IgD-negative memory B cell (primary cell): Measurements from ENCODE around the gene SPANXN1. TPM values are rescaled to one million over a fixed set of nuclear protein-coding genes. Genes with fewer than 3 reads are reported as not detected.
"Not testable (repeated sequence)": the region's sequence is repeated elsewhere in the genome, so short reads cannot be mapped to it uniquely, and the experiment has no call there.

Experiments
- H3K27ac Mint-ChIP-seq, 3 donors: one replicate each; pipeline ENCODE4 v1.8.0; 2020 to 2022; ENCODE audit warnings: mild to moderate bottlenecking in 3 of 3, mixed read lengths in 3 of 3, moderate library complexity in 1 of 3
- H3K27me3 Mint-ChIP-seq: one replicate; pipeline ENCODE4 v1.8.0; 2021; ENCODE audit warnings: mixed read lengths
- H3K36me3 Mint-ChIP-seq: one replicate; pipeline ENCODE4 v1.8.0; 2020; ENCODE audit warnings: mild to moderate bottlenecking, mixed read lengths
- H3K4me1 Mint-ChIP-seq, 3 donors: one replicate each; pipeline ENCODE4 v1.8.0; 2020 to 2022; ENCODE audit warnings: mixed read lengths in 3 of 3, mild to moderate bottlenecking in 1 of 3
- H3K4me3 Mint-ChIP-seq, 4 donors: one replicate each; pipeline ENCODE4 v1.8.0; 2020 to 2022; ENCODE audit warnings: mild to moderate bottlenecking in 4 of 4, mixed read lengths in 4 of 4, moderate library complexity in 3 of 4
- H3K9me3 Mint-ChIP-seq, 3 donors: one replicate each; pipeline ENCODE4 v1.8.0; 2020 to 2021; ENCODE audit warnings: mixed read lengths in 3 of 3, mild to moderate bottlenecking in 1 of 3
- polyA plus RNA-seq: library from polyadenylated mRNA; unstranded; fragments of 300-500 nt; fragmentation: Illumina TruSeq; gene quantifications from one replicate; pipeline ENCODE4 v1.2.3, GENCODE V29; 2021

SPANXN1 gene, protein sequence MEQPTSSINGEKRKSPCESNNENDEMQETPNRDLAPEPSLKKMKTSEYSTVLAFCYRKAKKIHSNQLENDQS
- polyA plus RNA-seq, result not detected

DNA sequence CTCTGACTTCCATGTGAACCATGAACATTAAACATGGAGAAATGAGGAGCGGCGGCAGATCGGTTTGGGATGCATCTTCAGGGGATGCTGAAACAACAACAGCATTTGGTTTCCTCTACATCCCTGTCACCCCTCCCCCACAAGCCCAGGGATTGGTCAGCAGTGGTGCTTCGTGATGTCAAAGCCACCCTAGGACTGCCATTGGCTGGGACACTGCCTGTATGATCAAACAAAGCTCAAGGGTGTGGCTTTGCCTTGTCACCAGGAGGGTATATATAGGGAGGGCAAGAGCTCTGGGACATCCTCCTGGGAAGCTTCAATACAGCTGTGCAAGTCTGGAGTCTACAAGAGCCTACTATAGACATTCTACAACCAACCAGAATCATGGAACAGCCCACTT is at the start of gene SPANXN1:
TSS of gene SPANXN1 (plus strand) at position 301 of the 400 bp plus-strand sequence. CDS start at position 385, 84 bp downstream.
- not testable (repeated sequence) for H3K36me3 Mint-ChIP-seq, H3K27ac Mint-ChIP-seq, H3K27me3 Mint-ChIP-seq, H3K4me3 Mint-ChIP-seq, H3K4me1 Mint-ChIP-seq, H3K9me3 Mint-ChIP-seq

DNA sequence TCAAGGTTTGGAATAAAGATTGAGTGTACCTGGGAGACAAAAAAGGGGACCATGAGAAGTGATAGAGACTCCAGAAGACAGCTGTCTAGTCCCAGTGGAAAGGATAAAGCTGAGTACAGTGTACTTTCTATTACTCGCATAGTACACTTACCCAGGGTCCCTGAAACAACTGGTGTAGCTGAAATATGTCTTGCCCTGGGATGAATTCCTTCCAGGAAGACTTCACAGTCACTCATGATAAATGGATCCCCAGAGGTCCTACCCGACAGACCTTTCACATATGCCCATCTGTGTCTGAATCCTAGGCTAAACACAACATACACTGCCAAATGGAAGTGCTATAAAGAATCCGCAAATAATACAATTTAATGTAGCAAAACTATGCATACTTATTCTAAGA is 48.2 kb upstream of the SPANXN1 start:
- Mint-ChIP-seq H3K27me3 (no peaks in the 10 kb centered on the region), H3K36me3 (no peaks in the 10 kb centered on the region), H3K4me3 (no peak overlapping the region), H3K4me1 (peaks cover 0 to 2% (median 0%) of the 10 kb centered on the region in 3 donors), H3K27ac (no peak overlapping the region), H3K9me3 (peaks cover 0 to 2% (median 0%) of the 10 kb centered on the region in 3 donors)

DNA sequence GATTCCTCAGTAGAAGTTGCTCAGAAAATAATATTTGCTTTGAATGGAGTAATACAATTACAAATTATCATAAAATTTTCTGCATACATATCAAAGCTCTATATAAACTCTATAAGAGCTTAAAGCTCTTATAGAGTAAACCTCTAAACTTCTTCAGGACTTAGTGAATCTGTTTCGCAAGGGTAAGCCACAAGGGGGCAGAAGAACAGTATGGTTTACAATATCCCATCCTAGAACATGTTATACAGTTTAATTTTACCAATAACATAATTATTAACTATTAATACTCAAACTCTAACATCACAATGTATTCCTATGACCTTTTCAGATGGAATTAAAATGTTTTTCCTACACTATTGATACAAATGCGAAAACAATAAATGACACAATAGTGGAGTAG is 33.8 kb upstream of the SPANXN1 start:
- H3K27ac Mint-ChIP-seq, result no peak overlapping the region
- no peaks in the 10 kb centered on the region for H3K27me3 Mint-ChIP-seq
- peaks cover 0 to 3% (median 2%) of the 10 kb centered on the region in 3 donors for H3K9me3 Mint-ChIP-seq
- no peaks in the 10 kb centered on the region for H3K4me1 Mint-ChIP-seq
- no peak overlapping the region for H3K4me3 Mint-ChIP-seq
- no peaks in the 10 kb centered on the region for H3K36me3 Mint-ChIP-seq

DNA sequence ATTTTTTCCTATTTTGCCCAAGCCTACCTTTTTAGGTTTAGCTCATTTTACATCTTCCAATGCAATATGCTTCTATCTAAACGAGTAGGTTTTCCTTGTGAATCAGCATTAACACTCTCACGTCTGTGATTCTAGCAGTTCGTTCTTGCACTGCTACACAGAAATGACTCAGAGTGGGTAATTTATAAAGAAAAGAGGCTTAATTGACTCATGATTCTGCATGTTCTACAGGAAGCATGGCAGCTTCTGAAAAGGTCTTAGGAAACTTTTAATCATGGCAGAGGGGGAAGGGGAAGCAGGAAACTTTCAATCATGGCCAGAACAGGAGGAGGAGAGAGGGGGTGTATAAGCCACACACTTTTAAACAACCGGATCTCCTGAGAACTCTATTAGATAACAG is 44.9 kb downstream of the SPANXN1 start:
- Mint-ChIP-seq H3K9me3 (peaks cover 0 to 5% (median 0%) of the 10 kb centered on the region in 3 donors), H3K36me3 (no peaks in the 10 kb centered on the region), H3K4me3 (no peak overlapping the region), H3K4me1 (no peaks in the 10 kb centered on the region), H3K27me3 (no peaks in the 10 kb centered on the region), H3K27ac (no peak overlapping the region)
